A549 (cell line): ENCODE measurements around the gene TFF1. TPM values are rescaled to one million over a fixed set of nuclear protein-coding genes. Genes with fewer than 3 reads are reported as not detected.

ENCODE experiments used
- ATAC-seq, 2 experiments: fragments of 200-7000 bp in 1 of 2; fragments of >200 bp in 1 of 2; cut with Nextera tagmentation in 1 of 2; cut with Tn5 transposase in 1 of 2; 3 replicates each; pipeline versions ENCODE4 v1.8.0 to v1.9.1; 2018 to 2020; ENCODE audit warnings: mild to moderate bottlenecking in 1 of 2, moderate library complexity in 1 of 2
- CTCF ChIA-PET: fragments of 300-600 bp; sonication (Branson Sonifier 250); formaldehyde crosslinking; extraction: SDS; loops from one replicate; lab custom pipeline; 2021; ENCODE audit warnings: antibody characterized with exemption, inconsistent platforms; lab: Yijun Ruan, JAX
- POLR2A ChIA-PET: fragments of 350-600 bp; formaldehyde crosslinking; extraction: SDS; loops from one replicate; lab custom pipeline; 2021; ENCODE audit warnings: antibody characterized with exemption, inconsistent platforms; lab: Yijun Ruan, JAX
- DNase-seq, 2 experiments: peaks; one replicate each; pipeline versions ENCODE4 v3.0.0 to v3.0.0-alpha.2; 2011 to 2016; ENCODE audit warnings: low read depth in 1 of 2, low spot score in 1 of 2
- FAIRE-seq: peaks from 2 replicates; lab custom pipeline; 2011; peaks lifted over from hg19 to GRCh38; lab: Jason Lieb, UNC
- H3K27ac ChIP-seq, 2 experiments: fragments of >200 bp; sonication (Bioruptor Twin); formaldehyde crosslinking; 3 replicates each; pipeline ENCODE4 v1.5.1; 2016 to 2017
- H3K4me1 ChIP-seq: fragments of >200 bp; sonication (Bioruptor Twin); formaldehyde crosslinking; 3 replicates; pipeline ENCODE4 v1.6.1; 2016
- H3K4me2 ChIP-seq: fragments of >200 bp; sonication (Bioruptor Twin); formaldehyde crosslinking; 3 replicates; pipeline ENCODE4 v1.6.1; 2016
- H3K4me3 ChIP-seq: fragments of >200 bp; sonication (Bioruptor Twin); formaldehyde crosslinking; 3 replicates; pipeline ENCODE4 v1.5.1; 2016
- H3K9me3 ChIP-seq: fragments of >200 bp; sonication (Bioruptor Twin); formaldehyde crosslinking; 3 replicates; pipeline ENCODE4 v1.6.1; 2016
- ATOH8 ChIP-seq: fragments of 250-450 bp; sonication (Bioruptor Pico); IDR thresholded peaks from 2 replicates; pipeline ENCODE4 v1.5.0; 2020; ENCODE audit warnings: low read depth, mild to moderate bottlenecking, moderate library complexity
- BCL3 ChIP-seq: fragments of >200 bp; sonication (Bioruptor Twin); formaldehyde crosslinking; IDR thresholded peaks from 3 replicates; pipeline ENCODE4 v1.6.1; 2016
- BHLHE40 ChIP-seq: IDR thresholded peaks from 2 replicates; pipeline ENCODE4 v1.6.1; 2012; ENCODE audit warnings: low read depth, low read length, inconsistent platforms
- CBX8 ChIP-seq: fragments of 200-600 bp; sonication (generic); IDR thresholded peaks from 2 replicates; pipeline ENCODE4 v1.6.1; 2016
- CEBPB ChIP-seq, 2 experiments: fragments of >200 bp in 1 of 2; sonication (Bioruptor Twin) in 1 of 2; formaldehyde crosslinking in 1 of 2; IDR thresholded peaks; 2 replicates each; pipeline ENCODE4 v1.6.1; 2012 to 2016
- CHD4 ChIP-seq: fragments of 200-600 bp; sonication (generic); IDR thresholded peaks from 2 replicates; pipeline ENCODE4 v1.6.1; 2016; ENCODE audit warnings: antibody characterized with exemption, mild to moderate bottlenecking, borderline replicate concordance
- FOSL2 ChIP-seq, 2 experiments: fragments of 450-650 bp in 1 of 2; fragments of >200 bp in 1 of 2; sonication (Bioruptor Twin) in 1 of 2; formaldehyde crosslinking; IDR thresholded peaks; 2 replicates each; pipeline versions ENCODE4 v1.5.0 to v1.6.1; 2016 to 2020; ENCODE audit warnings: mild to moderate bottlenecking in 1 of 2, moderate library complexity in 1 of 2
- HDAC2 ChIP-seq: fragments of 200-600 bp; sonication (generic); IDR thresholded peaks from 2 replicates; pipeline ENCODE4 v1.6.1; 2016
- HOXB13 ChIP-seq: fragments of 250-450 bp; sonication (Bioruptor Pico); IDR thresholded peaks from 2 replicates; pipeline ENCODE4 v1.5.0; 2020; ENCODE audit warnings: low read depth, mild to moderate bottlenecking, moderate library complexity
- MAZ ChIP-seq: fragments of 150-350 bp; IDR thresholded peaks from 2 replicates; pipeline ENCODE4 v1.6.1; 2014; ENCODE audit warnings: antibody characterized with exemption, low read depth, low read length, borderline replicate concordance
- MYC ChIP-seq: IDR thresholded peaks from 2 replicates; pipeline ENCODE4 v1.6.1; 2012; ENCODE audit warnings: mild to moderate bottlenecking, inconsistent platforms, low read length, improper control_type of control experiment, borderline replicate concordance
- NFE2L2 ChIP-seq: fragments of 150-350 bp; conservative IDR thresholded peaks from 2 replicates; pipeline ENCODE4 v1.6.1; 2014; ENCODE audit warnings: low read length
- NR3C1 ChIP-seq: fragments of >200 bp; sonication (Bioruptor Twin); formaldehyde crosslinking; IDR thresholded peaks from 3 replicates; pipeline ENCODE4 v1.6.1; 2017
- PHF8 ChIP-seq: fragments of 200-600 bp; sonication (generic); IDR thresholded peaks from 2 replicates; pipeline ENCODE4 v1.6.1; 2016; ENCODE audit warnings: low read depth, mild to moderate bottlenecking, antibody characterized with exemption, moderate library complexity, borderline replicate concordance
- RAD21 ChIP-seq, 2 experiments: fragments of >200 bp in 1 of 2; sonication (Bioruptor Twin) in 1 of 2; formaldehyde crosslinking in 1 of 2; IDR thresholded peaks in 1 of 2; conservative IDR thresholded peaks in 1 of 2; 2 replicates in 1 of 2; 3 replicates in 1 of 2; pipeline ENCODE4 v1.6.1; 2012 to 2018; ENCODE audit warnings: inconsistent platforms in 1 of 2
- RCOR1 ChIP-seq: fragments of 150-350 bp; IDR thresholded peaks from 2 replicates; pipeline ENCODE4 v1.6.1; 2014; ENCODE audit warnings: antibody characterized with exemption, low read length, low read depth
- RFX5 ChIP-seq: fragments of 450-650 bp; IDR thresholded peaks from 2 replicates; pipeline ENCODE4 v1.7.1; 2014; ENCODE audit warnings: antibody characterized with exemption, mild to moderate bottlenecking, moderate library complexity
- RNF2 ChIP-seq: fragments of 200-600 bp; sonication (generic); IDR thresholded peaks from 2 replicates; pipeline ENCODE4 v1.6.1; 2016; ENCODE audit warnings: low read depth, mild to moderate bottlenecking, antibody characterized with exemption, moderate library complexity, borderline replicate concordance
- TFCP2L1 ChIP-seq: fragments of 250-450 bp; sonication (Bioruptor Pico); IDR thresholded peaks from 2 replicates; pipeline ENCODE4 v1.5.0; 2021; ENCODE audit warnings: mild to moderate bottlenecking
- TP53 ChIP-seq: fragments of 250-450 bp; sonication (Bioruptor Pico); IDR thresholded peaks from 2 replicates; pipeline ENCODE4 v1.5.0; 2021; ENCODE audit warnings: mild to moderate bottlenecking, moderate library complexity
- ZNF302 ChIP-seq: fragments of 250-450 bp; sonication (Bioruptor Pico); IDR thresholded peaks from 2 replicates; pipeline ENCODE4 v1.9.0; 2021; ENCODE audit warnings: inconsistent platforms, mild to moderate bottlenecking, moderate library complexity
- WGBS: methylation state at CpG from one replicate; pipeline ENCODE4 v1.1.6; 2017; ENCODE audit errors: missing lambda C conversion rate; 5-methylcytosine and 5-hydroxymethylcytosine counted together
- polyA plus RNA-seq, 4 experiments: library from polyadenylated mRNA; depleted of rRNA in 3 of 4; stranded (reverse); fragments of >200 nt; fragmentation: RNase III in 1 of 4; extraction: RNeasy Plus Mini Kit Qiagen cat#74134 plus additional on column Dnase treatment in 1 of 4; gene quantifications; 2 replicates in 3 of 4; 3 replicates in 1 of 4; pipeline ENCODE4 v1.2.3, GENCODE V29; 2011 to 2017
- TF ChIP-seq, protein P1 (sequence below): fragments of 150-350 bp; IDR thresholded peaks from 2 replicates; pipeline ENCODE4 v1.6.1; 2014; ENCODE audit warnings: low read depth, mild to moderate bottlenecking, low read length

TFF1 gene
- polyA plus RNA-seq, 2 of the 4 experiments (the other 2 are of a cell fraction) = 1.0 to 5.8 TPM

GRCh38 chr21:42346866-42347600, 19.3 kb downstream of the TFF1 start:
- no peaks in the 10 kb centered on the region for H3K9me3 ChIP-seq
- WGBS = 71% methylated on average over 29 of the region's 30 CpGs
- no peak for FAIRE-seq
- ChIA-PET POLR2A (no interaction called here), CTCF (interaction anchor here (0.6 to 2.3 kb wide), 2 partner anchors 9 to 33 kb away, joined by 3 to 5 read pairs; no protein-coding TSS in a partner anchor)
- no peak for DNase-seq
- no peak overlapping the region for H3K4me3 ChIP-seq
- no peaks in the 10 kb centered on the region for H3K4me1 ChIP-seq
- no peak for TF ChIP-seq MAZ
- TF ChIP-seq RCOR1 = no peak
- TF ChIP-seq, protein P1, sequence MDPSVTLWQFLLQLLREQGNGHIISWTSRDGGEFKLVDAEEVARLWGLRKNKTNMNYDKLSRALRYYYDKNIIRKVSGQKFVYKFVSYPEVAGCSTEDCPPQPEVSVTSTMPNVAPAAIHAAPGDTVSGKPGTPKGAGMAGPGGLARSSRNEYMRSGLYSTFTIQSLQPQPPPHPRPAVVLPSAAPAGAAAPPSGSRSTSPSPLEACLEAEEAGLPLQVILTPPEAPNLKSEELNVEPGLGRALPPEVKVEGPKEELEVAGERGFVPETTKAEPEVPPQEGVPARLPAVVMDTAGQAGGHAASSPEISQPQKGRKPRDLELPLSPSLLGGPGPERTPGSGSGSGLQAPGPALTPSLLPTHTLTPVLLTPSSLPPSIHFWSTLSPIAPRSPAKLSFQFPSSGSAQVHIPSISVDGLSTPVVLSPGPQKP = no peak
- no peak for TF ChIP-seq TFCP2L1
- TF ChIP-seq MYC = no peak
- no peak for TF ChIP-seq NR3C1
- no peak overlapping the region for H3K4me2 ChIP-seq
- ATAC-seq = no peak
- H3K27ac ChIP-seq = no peak overlapping the region

DNA sequence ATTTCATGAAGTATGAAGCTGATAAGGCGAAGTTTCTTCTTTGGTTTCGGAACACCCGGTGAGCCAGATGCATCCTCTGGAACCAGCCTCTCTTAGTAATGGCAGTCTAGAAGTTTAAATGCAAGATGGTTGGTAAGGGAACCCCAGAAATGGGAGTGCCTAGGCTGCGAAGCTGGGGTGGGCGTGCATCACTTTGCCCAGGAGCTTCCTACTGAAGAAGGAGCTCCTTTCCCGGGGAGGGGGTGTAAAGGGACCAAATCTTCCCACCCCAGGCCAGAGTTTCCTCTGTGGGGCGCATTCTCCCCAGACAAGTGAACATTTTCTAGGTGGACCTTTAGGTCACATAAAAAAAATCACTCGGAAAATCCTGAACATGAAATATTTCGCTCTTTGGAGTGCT, 19.9 kb downstream of the TFF1 start:
- WGBS = 69% methylated on average over 9 of the region's 9 CpGs
- no peak overlapping the region for H3K4me2 ChIP-seq
- no peaks in the 10 kb centered on the region for H3K4me1 ChIP-seq
- no peaks in the 10 kb centered on the region for H3K9me3 ChIP-seq
- DNase-seq = no peak
- ATAC-seq = no peak
- TF ChIP-seq TFCP2L1 = no peak
- TF ChIP-seq HOXB13 = no peak
- TF ChIP-seq MAZ = no peak
- TF ChIP-seq RFX5 = no peak
- TF ChIP-seq CEBPB (IDR thresholded peaks at IDR 0.05) = no peak
- TF ChIP-seq HDAC2 = no peak
- no peak for TF ChIP-seq RAD21 (conservative IDR thresholded peaks at IDR 0.05 in 1 of 2, IDR thresholded peaks at IDR 0.05 in 1 of 2)
- no peak for TF ChIP-seq CHD4
- TF ChIP-seq NFE2L2 = no peak
- TF ChIP-seq RNF2 = no peak
- TF ChIP-seq ZNF302 (CRISPR knock-in tag) = no peak
- TF ChIP-seq PHF8 = no peak
- TF ChIP-seq BHLHE40 = no peak
- TF ChIP-seq ATOH8 = no peak
- TF ChIP-seq TP53 (CRISPR knock-in tag) = no peak
- no peak for TF ChIP-seq BCL3
- no peak for TF ChIP-seq MYC
- no peak for TF ChIP-seq CBX8
- no peak for TF ChIP-seq FOSL2 (IDR thresholded peaks at IDR 0.05)
- TF ChIP-seq FOSL2 (CRISPR knock-in tag; IDR thresholded peaks at IDR 0.05) = no peak
- POLR2A ChIA-PET = no interaction called here
- no peak overlapping the region for H3K4me3 ChIP-seq
- no peak for FAIRE-seq
- CTCF ChIA-PET = interaction anchor here (0.5 to 2.3 kb wide), 3 partner anchors 8 to 104 kb away, joined by 3 to 5 read pairs (median 3); no protein-coding TSS in a partner anchor
- no peak overlapping the region for H3K27ac ChIP-seq
